PC-3 (cell line): Measurements from ENCODE around the gene SLC25A2. TPM values are rescaled to one million over a fixed set of nuclear protein-coding genes. Genes with fewer than 3 reads are reported as not detected.

ENCODE experiments used
- ATAC-seq: fragments of 200-7000 bp; cut with Tn5 transposase; 2 replicates; pipeline ENCODE4 v1.9.1; 2020; ENCODE audit warnings: mild to moderate bottlenecking, moderate library complexity
- BruUV-seq: library from RNA; stranded (reverse); fragments of 400-500 nt; replicated peaks from 2 replicates; lab custom pipeline; 2021; lab: Mats Ljungman, UMichigan
- CTCF ChIA-PET: fragments of 300-600 bp; sonication (Branson Sonifier 250); formaldehyde crosslinking; loops from one replicate; lab custom pipeline; 2022; ENCODE audit warnings: antibody characterized with exemption; lab: Charles Lee
- POLR2A ChIA-PET: fragments of 300-600 bp; sonication (Branson Sonifier 250); formaldehyde crosslinking; loops from one replicate; lab custom pipeline; 2022; ENCODE audit warnings: antibody characterized with exemption; ENCODE audit not compliant: unreplicated experiment; lab: Charles Lee
- DNase-seq: peaks from one replicate; pipeline ENCODE4 v3.0.0-alpha.2; 2015
- H2AFZ ChIP-seq: fragments of 300-600 bp; sonication (generic); 2 replicates; pipeline ENCODE4 v1.6.0; 2016; ENCODE audit warnings: antibody characterized with exemption, low read length
- H3F3A ChIP-seq: fragments of 300-600 bp; sonication (generic); one replicate; pipeline ENCODE4 v1.6.0; 2017; ENCODE audit warnings: antibody characterized with exemption, low read length, control low read depth, mild to moderate bottlenecking; ENCODE audit not compliant: unreplicated experiment
- H3K27ac ChIP-seq: fragments of 300-600 bp; sonication (generic); 2 replicates; pipeline ENCODE4 v1.5.1; 2016; ENCODE audit warnings: mild to moderate bottlenecking, low read length
- H3K27me3 ChIP-seq: fragments of 300-600 bp; sonication (generic); 2 replicates; pipeline ENCODE4 v1.6.1; 2016; ENCODE audit warnings: low read length, mixed read lengths
- H3K36me3 ChIP-seq: fragments of 300-600 bp; sonication (generic); 2 replicates; pipeline ENCODE4 v1.6.1; 2016; ENCODE audit warnings: low read depth, mixed run types, low read length, mixed read lengths
- H3K4me1 ChIP-seq: fragments of 300-600 bp; sonication (generic); 2 replicates; pipeline ENCODE4 v1.5.1; 2016; ENCODE audit warnings: low read length; ENCODE audit not compliant: insufficient read depth
- H3K4me2 ChIP-seq: fragments of 300-600 bp; sonication (generic); 2 replicates; pipeline ENCODE4 v1.6.0; 2016; ENCODE audit warnings: low read length
- H3K4me3 ChIP-seq: fragments of 300-600 bp; sonication (generic); 2 replicates; pipeline ENCODE4 v1.5.1; 2016; ENCODE audit warnings: mild to moderate bottlenecking, low read length, mixed read lengths
- H3K79me2 ChIP-seq: fragments of 300-600 bp; sonication (generic); 2 replicates; pipeline ENCODE4 v1.6.1; 2017; ENCODE audit warnings: low read length, mixed read lengths
- H3K9ac ChIP-seq: fragments of 300-600 bp; sonication (generic); 2 replicates; pipeline ENCODE4 v1.6.0; 2016; ENCODE audit warnings: mild to moderate bottlenecking, low read length
- H3K9me2 ChIP-seq: fragments of 300-600 bp; sonication (generic); replicated peaks from 2 replicates; pipeline ENCODE4 v1.6.1; 2016; ENCODE audit warnings: mixed run types, low read length, mixed read lengths
- H3K9me3 ChIP-seq: fragments of 300-600 bp; sonication (generic); 2 replicates; pipeline ENCODE4 v1.6.1; 2016; ENCODE audit warnings: low read length, mixed read lengths
- H4K20me1 ChIP-seq: fragments of 300-600 bp; sonication (generic); 2 replicates; pipeline ENCODE4 v1.6.1; 2016; ENCODE audit warnings: low read length, mixed read lengths
- CTCF ChIP-seq: fragments of 300-600 bp; sonication (generic); conservative IDR thresholded peaks from 2 replicates; pipeline ENCODE4 v1.5.1; 2017; ENCODE audit warnings: antibody characterized with exemption, low read depth, mild to moderate bottlenecking, low read length
- EZH2 ChIP-seq: fragments of 300-600 bp; sonication (generic); IDR thresholded peaks from one replicate; pipeline ENCODE4 v1.6.1; 2017; ENCODE audit warnings: antibody characterized with exemption, mild to moderate bottlenecking, low read length; ENCODE audit not compliant: unreplicated experiment
- EZH2phosphoT487 ChIP-seq: fragments of 300-600 bp; sonication (generic); IDR thresholded peaks from 2 replicates; pipeline ENCODE4 v1.6.1; 2018; ENCODE audit warnings: mild to moderate bottlenecking, antibody characterized with exemption, low read length, borderline replicate concordance
- intact Hi-C: fragments of 100-400 bp; cut with micrococcal nuclease; formaldehyde crosslinking; loops from 2 replicates; pipeline ENCODE4 v1.9.0; 2023
- total RNA-seq: library from RNA; depleted of rRNA; stranded (reverse); fragments of >200 nt; gene quantifications from 2 replicates; pipeline ENCODE4 v1.2.3, GENCODE V29; 2014

SLC25A2 gene
- total RNA-seq, 1 experiment from 2014 or later: 0.18 TPM

DNA sequence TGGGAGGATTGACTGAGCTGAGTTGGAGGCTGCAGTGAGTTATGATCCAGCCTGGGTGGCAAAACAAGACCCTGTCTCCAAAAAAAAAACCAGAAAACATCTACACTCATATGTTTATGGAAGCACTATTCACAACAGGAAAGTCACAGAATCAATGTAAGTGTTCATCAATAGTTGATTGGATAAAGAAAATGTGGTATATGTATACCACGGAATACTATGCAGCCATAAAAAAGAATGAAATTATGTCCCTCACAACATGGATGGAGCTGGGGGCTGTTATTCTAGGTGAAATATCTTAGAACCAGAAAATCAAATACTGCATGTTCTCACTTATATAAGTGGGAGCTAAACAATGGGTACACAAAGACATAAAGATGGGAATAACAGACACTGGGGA lies 2.8 kb upstream of the SLC25A2 start:
- no peak for DNase-seq
- no peak for TF ChIP-seq EZH2
- TF ChIP-seq CTCF: no peak
- no peak for TF ChIP-seq EZH2phosphoT487
- no peaks in the 10 kb centered on the region for H3F3A ChIP-seq
- H3K4me1 ChIP-seq: no peaks in the 10 kb centered on the region
- ChIA-PET POLR2A (no interaction called here), CTCF (no interaction called here)
- no TSS peak for BruUV-seq
- no peaks in the 10 kb centered on the region for H3K27me3 ChIP-seq
- H3K79me2 ChIP-seq: no peaks in the 10 kb centered on the region
- H3K4me3 ChIP-seq: no peak overlapping the region
- H3K9me3 ChIP-seq: no peaks in the 10 kb centered on the region
- H3K4me2 ChIP-seq: no peak overlapping the region
- no peak overlapping the region for H3K27ac ChIP-seq
- H4K20me1 ChIP-seq: no peaks in the 10 kb centered on the region
- no peak for ATAC-seq
- H3K9ac ChIP-seq: no peak overlapping the region
- no peaks in the 10 kb centered on the region for H3K9me2 ChIP-seq
- intact Hi-C loops: no loop called here
- H3K36me3 ChIP-seq: no peaks in the 10 kb centered on the region
- no peak overlapping the region for H2AFZ ChIP-seq

- Histone ChIP-seq H3K4me1 (no peaks in the 10 kb centered on the region), H3K9ac (no peak overlapping the region), H2AFZ (no peak overlapping the region), H3K36me3 (no peaks in the 10 kb centered on the region), H3K9me3 (no peaks in the 10 kb centered on the region; the same call in 1 of the 2 replicates), H3K4me2 (no peak overlapping the region), H3F3A (no peaks in the 10 kb centered on the region), H3K9me2 (no peaks in the 10 kb centered on the region), H3K79me2 (no peaks in the 10 kb centered on the region), H3K27me3 (no peaks in the 10 kb centered on the region), H4K20me1 (no peaks in the 10 kb centered on the region), H3K27ac (no peak overlapping the region), H3K4me3 (no peak overlapping the region)
- ChIA-PET POLR2A (no interaction called here), CTCF (no interaction called here)
- ATAC-seq (no peak), DNase-seq (no peak)
- BruUV-seq: no TSS peak
- TF ChIP-seq CTCF (no peak), EZH2 (no peak), EZH2phosphoT487 (no peak)
- intact Hi-C loops: no loop called here
These were observed 5.5 kb downstream of the SLC25A2 start for GRCh38 chr5:141298376-141298775.

- H3K9me3 ChIP-seq: no peaks in the 10 kb centered on the region
These were observed 30.9 kb downstream of the SLC25A2 start for GRCh38 chr5:141272906-141273305.

More at GRCh38 chr5:141272906-141273305, 30.9 kb downstream of the SLC25A2 start:
- H3K4me1 ChIP-seq: no peaks in the 10 kb centered on the region
- H3K4me2 ChIP-seq: no peak overlapping the region
- H3K27me3 ChIP-seq: no peaks in the 10 kb centered on the region
- no TSS peak for BruUV-seq
- no peaks in the 10 kb centered on the region for H3F3A ChIP-seq
- H3K9ac ChIP-seq: no peak overlapping the region
- no peak for TF ChIP-seq EZH2
- TF ChIP-seq EZH2phosphoT487: no peak
- peak; percentile 17; the same call in 1 of the 2 replicates for TF ChIP-seq CTCF
- ChIA-PET POLR2A (no interaction called here), CTCF (no interaction called here)
- H3K79me2 ChIP-seq: no peaks in the 10 kb centered on the region
- H3K9me2 ChIP-seq: no peaks in the 10 kb centered on the region
- intact Hi-C loops: no loop called here
- no peaks in the 10 kb centered on the region; the same call in 1 of the 2 replicates for H3K36me3 ChIP-seq
- ATAC-seq (no peak), DNase-seq (no peak)
- no peak overlapping the region for H2AFZ ChIP-seq
- no peak overlapping the region for H3K4me3 ChIP-seq
- H4K20me1 ChIP-seq: no peaks in the 10 kb centered on the region
- no peak overlapping the region for H3K27ac ChIP-seq
